GM18870 (cell line): Measurements from ENCODE around the gene COQ8B.

Experiments used
- ATAC-seq: cut with Tn5 transposase; IDR thresholded peaks from one replicate; pipeline ENCODE4 v1.9.1; 2021; ENCODE audit warnings: moderate library complexity; ENCODE audit not compliant: unreplicated experiment

The COQ8B gene

GRCh38 chr19:40693150-40693788, 23.4 kb downstream of the COQ8B start:
- ATAC-seq, result no peak

GRCh38 chr19:40692212-40692551, 24.5 kb downstream of the COQ8B start:
- no peak for ATAC-seq

- ATAC-seq, result no peak
Observed at GRCh38 chr19:40691421-40692211, 25.1 kb downstream of the COQ8B start.

DNA sequence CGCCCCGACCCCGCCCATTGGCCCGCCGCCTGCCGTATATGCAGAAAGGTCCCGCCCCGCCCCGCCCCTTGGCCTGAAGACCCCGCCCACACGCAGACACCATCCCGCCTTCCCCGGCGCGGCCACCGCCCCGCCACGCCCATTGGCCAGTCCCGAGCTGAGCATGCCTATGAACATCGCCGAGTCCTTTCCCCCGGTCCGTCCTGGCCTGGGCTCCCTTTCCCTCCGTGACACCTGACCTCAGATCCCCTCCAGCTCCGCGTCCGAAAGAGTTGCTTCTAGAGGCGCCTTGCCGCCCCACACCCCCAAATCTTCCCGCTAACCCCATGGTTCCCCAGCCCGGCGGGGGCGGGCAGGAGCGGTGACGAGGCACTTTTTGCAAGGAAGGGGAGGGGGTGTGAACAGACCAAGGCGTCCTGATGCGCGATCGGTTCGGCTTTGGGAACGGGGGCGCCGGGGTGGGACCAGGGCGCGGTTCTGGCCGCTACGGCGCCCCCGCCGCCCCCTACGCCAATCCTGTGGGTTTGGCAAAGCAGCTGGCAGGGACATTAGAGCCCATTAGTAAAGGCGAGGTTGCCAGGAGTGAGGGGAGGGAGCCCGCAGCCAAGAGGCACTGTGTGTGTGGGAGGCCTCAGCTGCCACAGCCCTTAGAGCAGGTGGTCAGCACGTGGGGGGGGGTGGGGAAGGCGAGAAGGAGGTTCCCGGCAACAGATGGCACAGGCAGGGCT, 25.8 kb downstream of the COQ8B start:
- ATAC-seq, result no peak

DNA sequence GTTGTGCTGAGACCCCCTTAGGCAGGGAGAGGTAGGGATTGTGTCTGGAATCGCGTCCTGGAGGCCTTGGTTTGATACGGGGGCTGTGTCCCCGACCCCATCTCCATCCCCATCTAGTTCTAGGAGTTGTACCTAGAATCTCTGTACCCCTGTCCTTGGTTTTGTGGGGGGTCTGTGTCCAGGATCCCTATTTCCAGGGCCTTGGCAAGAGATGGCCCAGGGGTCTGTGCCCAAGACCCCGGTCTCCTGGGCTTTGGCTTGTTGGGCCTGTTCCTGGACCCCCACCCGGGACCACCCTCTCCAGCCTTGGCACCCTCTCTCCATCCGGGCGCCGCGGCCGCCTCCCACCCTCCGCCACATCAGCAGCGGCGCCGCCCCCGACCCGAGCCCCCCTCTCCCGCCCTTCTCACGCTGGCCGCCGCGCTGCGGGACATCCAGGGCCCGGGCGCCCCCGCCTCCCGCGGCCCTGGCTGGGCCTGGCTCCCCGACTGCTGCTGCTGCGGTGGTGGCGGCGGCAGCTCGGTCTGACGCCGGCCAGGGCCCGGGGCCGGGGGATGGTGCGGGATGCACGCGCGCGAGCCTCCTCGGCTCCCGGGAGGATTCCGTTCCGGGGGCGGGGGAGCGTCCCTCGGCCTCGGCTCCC, 26.5 kb downstream of the COQ8B start, which contains the start of gene NUMBL:
Gene NUMBL (minus strand): TSS at position 602 of the 643 bp plus-strand sequence. CDS start 168 bp downstream, at position 434.
- ATAC-seq, result no peak

- ATAC-seq, result no peak
Observed at GRCh38 chr19:40689339-40690049, 27.2 kb downstream of the COQ8B start.

DNA sequence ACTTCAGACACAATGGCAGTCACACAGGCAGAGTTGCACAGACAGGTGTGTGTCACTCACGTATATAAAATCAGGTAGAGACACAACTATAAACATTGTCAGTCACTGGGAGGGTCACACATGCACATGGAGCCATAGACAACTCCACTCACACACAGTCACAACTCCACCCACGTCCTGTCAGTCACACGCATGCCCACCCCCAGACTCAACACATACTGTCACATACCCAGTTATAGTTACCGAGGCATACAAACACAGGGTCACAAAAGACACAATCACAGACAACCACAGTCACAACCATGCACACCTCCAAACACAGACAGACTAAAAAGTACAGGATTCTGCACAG, 27.7 kb downstream of the COQ8B start:
- no peak for ATAC-seq

DNA sequence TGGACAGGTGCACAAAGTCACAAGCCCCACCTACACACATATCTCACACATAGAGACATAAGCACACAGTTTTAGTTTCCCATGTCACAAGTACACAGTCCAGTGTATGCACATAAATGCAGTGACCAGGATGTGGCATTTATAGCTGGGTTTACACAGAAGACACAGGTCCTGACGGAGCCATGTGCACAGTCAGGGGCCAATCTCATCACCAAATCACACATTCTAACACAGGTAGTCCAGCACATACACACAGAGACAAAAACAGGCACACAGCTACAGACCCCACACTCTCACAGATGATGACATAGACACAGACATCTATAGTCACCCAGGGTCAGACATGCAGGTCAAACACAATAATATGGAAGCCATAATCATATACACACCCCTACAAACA, 28.4 kb downstream of the COQ8B start:
- ATAC-seq, result no peak

DNA sequence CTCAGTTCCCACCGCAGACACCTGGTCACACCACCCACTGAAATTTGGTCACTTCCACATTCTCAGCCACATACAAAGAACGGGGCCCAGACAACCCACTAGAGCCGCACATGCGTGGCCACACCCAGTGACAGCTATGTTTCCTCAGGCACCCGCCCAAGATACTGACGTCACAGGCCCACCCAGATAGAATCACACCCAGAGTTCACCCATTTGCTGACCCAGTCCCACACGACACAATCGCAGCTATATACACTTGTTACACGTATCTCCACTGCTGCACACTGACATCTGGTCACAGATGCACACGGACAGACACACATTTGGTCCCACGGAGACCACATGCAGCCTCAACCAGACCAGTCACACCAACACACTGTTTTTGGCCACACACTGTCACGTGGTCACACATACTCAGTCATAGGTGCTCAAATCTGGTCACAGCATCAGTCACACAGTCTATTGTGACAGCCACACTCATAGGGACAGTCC, 29.1 kb downstream of the COQ8B start:
- ATAC-seq, result no peak

GRCh38 chr19:40686882-40687524, 29.7 kb downstream of the COQ8B start:
- no peak for ATAC-seq

GRCh38 chr19:40685563-40685962, 31.1 kb downstream of the COQ8B start:
- ATAC-seq, result no peak

DNA sequence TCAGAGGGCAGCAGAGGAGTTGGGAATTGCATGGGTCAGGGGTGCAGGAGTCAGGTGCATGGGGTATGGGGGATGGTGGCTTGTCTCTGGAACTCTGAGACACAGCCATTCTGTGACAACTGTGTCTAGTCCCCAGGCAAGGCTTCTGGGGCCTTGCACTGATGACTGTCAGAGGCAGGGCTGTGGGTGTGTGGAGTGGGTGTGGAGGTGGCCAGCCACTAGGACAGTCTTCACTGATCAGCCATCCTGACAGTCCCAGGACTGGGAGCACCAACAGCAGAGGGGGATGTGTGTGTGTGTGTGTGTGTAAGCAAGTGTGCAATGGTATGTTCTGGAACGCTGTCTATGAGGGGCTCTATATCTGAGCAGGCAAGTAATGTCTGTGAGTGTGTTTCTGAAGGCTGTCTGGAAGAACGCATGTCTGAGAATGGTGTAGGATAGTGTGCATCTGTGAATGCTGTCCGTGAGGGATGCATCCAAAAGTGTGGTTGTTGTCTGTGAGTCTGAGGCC, 31.6 kb downstream of the COQ8B start:
- no peak for ATAC-seq

DNA sequence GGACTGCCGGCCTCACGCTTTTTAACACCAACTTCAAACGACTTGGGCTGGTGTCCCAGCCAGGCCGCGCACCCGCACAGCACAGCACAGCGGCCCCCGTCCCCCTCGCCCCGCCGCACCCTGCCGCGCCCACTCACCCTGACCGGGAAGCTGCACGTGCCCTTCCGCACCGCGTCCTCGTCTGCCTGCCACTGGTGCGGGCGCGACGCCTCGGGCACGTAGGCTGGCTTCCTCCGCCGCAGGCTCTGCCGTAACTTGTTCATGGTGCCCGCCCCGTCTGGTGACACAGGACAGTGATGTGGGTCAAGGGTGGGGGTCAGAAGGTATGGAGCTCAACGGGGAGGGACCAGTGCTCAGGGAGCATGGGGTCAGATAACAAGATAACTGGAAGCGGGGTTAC, 32.4 kb downstream of the COQ8B start:
- no peak for ATAC-seq

- no peak for ATAC-seq
Observed at GRCh38 chr19:40683437-40683836, 33.2 kb downstream of the COQ8B start.

DNA sequence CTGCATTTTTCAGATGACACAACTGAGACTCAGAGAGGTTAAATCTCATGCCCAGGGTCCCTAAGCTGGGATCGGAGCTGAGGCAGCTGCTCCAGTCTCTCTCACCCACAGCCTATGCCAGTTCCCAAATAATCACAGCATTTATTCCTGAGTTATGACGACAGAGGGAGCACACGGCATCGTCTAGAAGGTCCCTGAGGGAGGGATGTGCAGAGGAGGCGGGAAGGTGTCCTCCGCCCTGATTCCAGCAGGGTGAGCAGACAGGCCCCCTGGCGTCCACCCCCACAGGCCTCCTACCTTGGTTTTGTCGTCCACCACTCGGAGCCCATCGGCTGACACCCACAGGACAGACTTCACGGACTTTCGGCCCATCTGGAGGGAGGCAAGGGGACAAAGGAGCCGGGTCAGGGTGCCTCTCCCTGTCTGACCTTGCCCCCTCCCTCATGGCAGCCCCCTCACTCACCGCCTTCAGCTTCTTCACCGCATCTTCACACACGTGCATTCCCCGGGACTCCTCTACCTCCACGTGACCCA, 34.2 kb downstream of the COQ8B start:
- no peak for ATAC-seq

- no peak for ATAC-seq
Observed at GRCh38 chr19:40681039-40681438, 35.6 kb downstream of the COQ8B start.

DNA sequence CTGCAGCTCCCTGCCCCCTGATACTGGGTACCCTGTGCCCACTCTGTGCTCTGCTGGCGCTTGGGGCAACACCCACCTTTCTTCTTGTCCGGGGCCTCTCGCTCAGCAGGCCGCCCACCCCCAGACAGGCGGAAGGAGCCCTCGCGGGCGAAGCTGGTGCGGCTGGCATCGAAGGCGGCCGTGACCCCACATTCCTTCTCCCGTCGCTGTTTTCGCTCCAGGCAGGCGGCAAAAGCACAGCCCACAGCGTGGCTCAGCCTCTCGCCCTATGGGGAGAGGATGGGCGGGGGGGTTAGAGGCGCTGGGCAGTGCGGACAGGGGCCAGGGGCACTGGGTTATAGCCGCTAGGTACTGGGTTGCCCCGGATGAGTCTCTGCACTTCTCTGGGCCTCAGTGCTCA, 39.5 kb downstream of the COQ8B start:
- ATAC-seq, result no peak

DNA sequence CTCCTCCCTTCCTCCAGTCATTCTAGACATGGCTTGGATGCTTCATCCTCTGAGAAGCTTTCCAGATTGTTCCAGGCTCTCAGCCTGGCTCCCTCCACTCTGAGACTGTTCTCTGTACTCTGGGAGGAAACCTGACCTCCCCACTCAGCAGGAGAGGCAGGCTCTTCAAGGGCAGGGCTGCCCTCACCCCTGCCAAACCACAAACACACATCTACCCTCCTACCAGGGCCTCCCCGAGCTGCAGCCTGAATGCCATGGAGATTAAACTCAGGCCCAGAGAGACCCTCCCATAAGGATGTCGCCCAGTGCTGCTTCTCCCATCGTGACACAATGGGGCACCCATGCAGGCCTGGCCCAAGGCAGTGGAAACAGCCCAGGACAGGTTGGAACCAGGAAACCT, 42.4 kb downstream of the COQ8B start:
- no peak for ATAC-seq

DNA sequence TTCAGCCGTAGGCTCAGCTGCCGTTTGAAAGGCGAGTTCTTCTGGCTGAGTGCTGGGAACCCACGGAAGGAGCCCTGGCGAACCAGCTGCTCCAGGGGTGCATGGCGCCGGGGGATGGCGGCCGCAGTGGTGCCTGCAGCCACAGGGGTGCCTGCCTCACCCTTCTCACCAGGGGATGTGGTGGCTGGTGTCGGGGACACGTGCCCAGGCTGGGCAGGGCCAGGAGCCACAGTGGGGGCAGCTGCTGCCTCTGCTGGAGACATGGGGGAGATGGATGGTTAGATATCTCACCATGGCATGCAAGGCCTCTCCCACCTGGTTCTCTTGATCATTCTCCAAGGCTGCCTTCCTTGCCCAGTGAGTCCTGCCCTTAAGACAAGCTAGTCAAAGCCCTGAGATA, 43.3 kb downstream of the COQ8B start:
- no peak for ATAC-seq
